ENCODE data around the gene NKX2-2.

The NKX2-2 gene

GRCh38 chr20:21513881-21514540 lies at the start of gene NKX2-2:
Gene NKX2-2 (minus strand): TSS chr20:21514064. CDS start chr20:21513669, 395 bp downstream.
- no peak for DNase-seq

- DNase-seq = no peak
These were observed 48.8 kb upstream of the NKX2-2 start for GRCh38 chr20:21562656-21563055.

GRCh38 chr20:21559305-21559704 lies 45.4 kb upstream of the NKX2-2 start:
- peak in 1 of 2 donors; percentile 30 for DNase-seq

GRCh38 chr20:21557241-21558020 lies 43.6 kb upstream of the NKX2-2 start:
- DNase-seq = no peak

- no peak for DNase-seq
These were observed 42.5 kb upstream of the NKX2-2 start for GRCh38 chr20:21556398-21556797.

- DNase-seq = no peak
These were observed 41.7 kb upstream of the NKX2-2 start for GRCh38 chr20:21555470-21556120.

- no peak for DNase-seq
These were observed 41.1 kb upstream of the NKX2-2 start for GRCh38 chr20:21554985-21555384.

GRCh38 chr20:21554376-21554890 lies 40.6 kb upstream of the NKX2-2 start:
- DNase-seq = no peak

- no peak for DNase-seq
These were observed 36.7 kb upstream of the NKX2-2 start for GRCh38 chr20:21550587-21550986.

- DNase-seq = no peak
These were observed 34.6 kb upstream of the NKX2-2 start for GRCh38 chr20:21548390-21549035.

GRCh38 chr20:21546355-21546754 lies 32.5 kb upstream of the NKX2-2 start:
- DNase-seq = no peak

- DNase-seq = no peak
These were observed 25.6 kb upstream of the NKX2-2 start for GRCh38 chr20:21539512-21539911.

- no peak for DNase-seq
These were observed 21.0 kb upstream of the NKX2-2 start for GRCh38 chr20:21534886-21535285.

- no peak for DNase-seq
These were observed 20.6 kb upstream of the NKX2-2 start for GRCh38 chr20:21534453-21534852.

GRCh38 chr20:21529863-21530262 lies 16.0 kb upstream of the NKX2-2 start:
- DNase-seq = no peak

GRCh38 chr20:21528870-21529269 lies 15.0 kb upstream of the NKX2-2 start:
- no peak for DNase-seq

- DNase-seq = no peak
These were observed 14.0 kb upstream of the NKX2-2 start for GRCh38 chr20:21527908-21528307.

- DNase-seq = no peak
These were observed 12.9 kb upstream of the NKX2-2 start for GRCh38 chr20:21526776-21527175.

- no peak for DNase-seq
These were observed 10.0 kb upstream of the NKX2-2 start for GRCh38 chr20:21523895-21524294.

GRCh38 chr20:21523281-21523868 lies 9.5 kb upstream of the NKX2-2 start:
- DNase-seq = no peak

GRCh38 chr20:21522481-21523280 lies 8.8 kb upstream of the NKX2-2 start:
- no peak for DNase-seq
